SU-DHL-6 (cell line): Measurements from ENCODE around the gene IL1RL2.

Experiments used
- H2AFZ ChIP-seq: fragments of 200-600 bp; sonication (generic); 2 replicates; pipeline ENCODE4 v1.6.1; 2014; ENCODE audit warnings: low read depth, mild to moderate bottlenecking, moderate library complexity, mixed read lengths, antibody characterized with exemption, low read length; ENCODE audit not compliant: severe bottlenecking
- H3F3A ChIP-seq: fragments of 200-600 bp; shearing (Covaris generic); 2 replicates; pipeline ENCODE4 v1.6.0; 2016; ENCODE audit warnings: antibody characterized with exemption, mild to moderate bottlenecking; ENCODE audit not compliant: insufficient read depth
- H3K27ac ChIP-seq: fragments of 200-600 bp; sonication (generic); 2 replicates; pipeline ENCODE4 v1.5.1; 2016; ENCODE audit warnings: low read depth, mild to moderate bottlenecking, low read length, moderate library complexity, mixed read lengths
- H3K27me3 ChIP-seq: fragments of 200-600 bp; sonication (generic), shearing (Covaris generic); 2 replicates; pipeline ENCODE4 v1.6.0; 2014; ENCODE audit warnings: mild to moderate bottlenecking, low read length
- H3K36me3 ChIP-seq: fragments of 200-600 bp; sonication (generic); 2 replicates; pipeline ENCODE4 v1.6.1; 2014; ENCODE audit warnings: mild to moderate bottlenecking, low read length, mixed read lengths
- H3K4me2 ChIP-seq: fragments of 300-600, 200-600 bp; shearing (Covaris generic), sonication (generic); 2 replicates; pipeline ENCODE4 v1.6.0; 2014; ENCODE audit warnings: low read length, low read depth, mild to moderate bottlenecking; ENCODE audit not compliant: poor library complexity, severe bottlenecking
- H3K4me3 ChIP-seq: fragments of 200-600 bp; sonication (generic); 2 replicates; pipeline ENCODE4 v1.5.1; 2014; ENCODE audit warnings: antibody characterized with exemption, low read length, mild to moderate bottlenecking, mixed read lengths; ENCODE audit not compliant: insufficient read depth, poor library complexity, severe bottlenecking
- H3K79me2 ChIP-seq: fragments of 200-600 bp; sonication (generic); 2 replicates; pipeline ENCODE4 v1.6.1; 2014; ENCODE audit warnings: mild to moderate bottlenecking, low read length, moderate library complexity; ENCODE audit not compliant: insufficient read depth
- H3K9ac ChIP-seq: fragments of 200-600 bp; sonication (generic); 2 replicates; pipeline ENCODE4 v1.7.0; 2014; ENCODE audit warnings: mild to moderate bottlenecking, low read length
- H3K9me2 ChIP-seq: fragments of 200-600 bp; sonication (generic); replicated peaks from 2 replicates; pipeline ENCODE4 v1.6.1; 2014; ENCODE audit warnings: low read length; ENCODE audit not compliant: insufficient read depth
- H3K9me3 ChIP-seq: fragments of 200-600 bp; sonication (generic); 2 replicates; pipeline ENCODE4 v1.6.1; 2014; ENCODE audit warnings: low read length, mixed read lengths; ENCODE audit not compliant: insufficient read depth
- H4K20me1 ChIP-seq: fragments of 200-600 bp; sonication (generic); 2 replicates; pipeline ENCODE4 v1.6.1; 2014; ENCODE audit warnings: low read depth, mild to moderate bottlenecking, antibody characterized with exemption, low read length, moderate library complexity, mixed read lengths
- CTCF ChIP-seq: fragments of 200-600 bp; sonication (generic); IDR thresholded peaks from one replicate; pipeline ENCODE4 v1.5.1; 2017; ENCODE audit warnings: antibody characterized with exemption, mild to moderate bottlenecking, low read length, moderate library complexity; ENCODE audit not compliant: insufficient read depth, poor library complexity, severe bottlenecking
- EZH2phosphoT487 ChIP-seq: fragments of 200-600 bp; sonication (generic), shearing (Covaris generic); conservative IDR thresholded peaks from 2 replicates; pipeline ENCODE4 v1.6.1; 2018; ENCODE audit warnings: mild to moderate bottlenecking, antibody characterized with exemption, low read length, moderate library complexity, mixed read lengths

The IL1RL2 gene

DNA sequence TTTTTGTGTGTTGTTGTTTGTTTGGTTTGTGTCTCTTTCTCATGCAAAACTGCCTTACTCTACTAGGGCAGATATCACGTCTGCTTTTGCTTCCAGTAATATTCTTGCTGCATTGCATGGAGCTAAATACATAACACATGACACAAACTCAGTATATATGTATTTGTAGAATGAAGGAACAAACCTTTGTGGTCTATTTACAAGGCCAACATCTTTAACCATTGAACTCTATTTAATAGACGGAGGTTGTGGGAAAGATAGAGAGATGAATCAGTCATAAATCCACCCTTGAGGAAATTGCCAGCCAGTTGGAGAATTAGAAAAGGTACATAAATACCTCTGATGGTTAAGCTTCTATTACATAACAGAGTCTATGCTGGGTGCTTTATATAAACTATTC is 98.5 kb downstream of the IL1RL2 start:
- Histone ChIP-seq H3K79me2 (no peaks in the 10 kb centered on the region), H4K20me1 (no peaks in the 10 kb centered on the region), H3K4me3 (no peak overlapping the region), H2AFZ (no peak overlapping the region), H3K4me2 (no peak overlapping the region), H3K27ac (no peak overlapping the region), H3K36me3 (no peaks in the 10 kb centered on the region), H3K9me3 (no peaks in the 10 kb centered on the region), H3K9me2 (no peaks in the 10 kb centered on the region), H3K9ac (no peak overlapping the region), H3F3A (no peaks in the 10 kb centered on the region), H3K27me3 (no peaks in the 10 kb centered on the region)
- TF ChIP-seq EZH2phosphoT487: no peak
- no peak for TF ChIP-seq CTCF

DNA sequence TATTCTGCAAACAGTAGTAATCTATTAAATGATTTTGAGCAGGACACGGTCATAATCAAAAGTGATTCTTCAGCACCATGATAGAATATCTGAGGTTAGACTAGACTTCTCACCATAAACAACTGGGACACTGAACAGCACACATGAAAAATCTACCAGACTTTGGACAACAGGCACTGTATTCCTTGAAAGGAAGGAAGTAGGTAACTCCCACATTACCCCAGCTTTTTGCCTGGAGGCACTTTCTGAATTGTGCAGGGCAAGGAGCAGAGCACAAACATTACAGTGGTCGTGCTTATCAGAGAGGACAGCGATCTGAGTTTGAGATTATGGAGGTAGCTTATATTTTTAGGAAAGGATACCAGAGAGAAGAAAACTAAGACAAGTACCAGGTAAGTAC is 99.2 kb downstream of the IL1RL2 start:
- no peaks in the 10 kb centered on the region for H4K20me1 ChIP-seq
- TF ChIP-seq EZH2phosphoT487 (no peak), CTCF (no peak)

GRCh38 chr2:102289129-102289528 is 102.3 kb downstream of the IL1RL2 start:
- no peaks in the 10 kb centered on the region for H4K20me1 ChIP-seq
- no peaks in the 10 kb centered on the region for H3K9me2 ChIP-seq
- no peak overlapping the region for H3K4me2 ChIP-seq
- no peak overlapping the region for H3K4me3 ChIP-seq
- no peaks in the 10 kb centered on the region for H3K36me3 ChIP-seq
- no peak overlapping the region for H2AFZ ChIP-seq
- no peak overlapping the region for H3K9ac ChIP-seq
- H3K27me3 ChIP-seq: no peaks in the 10 kb centered on the region
- no peaks in the 10 kb centered on the region for H3F3A ChIP-seq
- H3K27ac ChIP-seq: no peak overlapping the region
- no peaks in the 10 kb centered on the region for H3K9me3 ChIP-seq
- TF ChIP-seq CTCF (no peak), EZH2phosphoT487 (no peak)
- H3K79me2 ChIP-seq: no peaks in the 10 kb centered on the region

More for the DNA sequence above, 99.2 kb downstream of the IL1RL2 start:
- Histone ChIP-seq H3K27me3 (no peaks in the 10 kb centered on the region), H3K79me2 (no peaks in the 10 kb centered on the region), H3K9me3 (no peaks in the 10 kb centered on the region), H3K4me3 (no peak overlapping the region), H3K9ac (no peak overlapping the region), H3K4me2 (no peak overlapping the region), H3F3A (no peaks in the 10 kb centered on the region), H2AFZ (no peak overlapping the region), H3K27ac (no peak overlapping the region), H3K9me2 (no peaks in the 10 kb centered on the region), H3K36me3 (no peaks in the 10 kb centered on the region)
